ENCODE measurements around the gene LAMA3. TPM values are rescaled to one million over a fixed set of nuclear protein-coding genes. Genes with fewer than 3 reads are reported as not detected.

Gene LAMA3
- total RNA-seq, 3 donors from 2014 or later (not counting 1 experiment from before 2014, with no cell fraction given), result not detected

DNA sequence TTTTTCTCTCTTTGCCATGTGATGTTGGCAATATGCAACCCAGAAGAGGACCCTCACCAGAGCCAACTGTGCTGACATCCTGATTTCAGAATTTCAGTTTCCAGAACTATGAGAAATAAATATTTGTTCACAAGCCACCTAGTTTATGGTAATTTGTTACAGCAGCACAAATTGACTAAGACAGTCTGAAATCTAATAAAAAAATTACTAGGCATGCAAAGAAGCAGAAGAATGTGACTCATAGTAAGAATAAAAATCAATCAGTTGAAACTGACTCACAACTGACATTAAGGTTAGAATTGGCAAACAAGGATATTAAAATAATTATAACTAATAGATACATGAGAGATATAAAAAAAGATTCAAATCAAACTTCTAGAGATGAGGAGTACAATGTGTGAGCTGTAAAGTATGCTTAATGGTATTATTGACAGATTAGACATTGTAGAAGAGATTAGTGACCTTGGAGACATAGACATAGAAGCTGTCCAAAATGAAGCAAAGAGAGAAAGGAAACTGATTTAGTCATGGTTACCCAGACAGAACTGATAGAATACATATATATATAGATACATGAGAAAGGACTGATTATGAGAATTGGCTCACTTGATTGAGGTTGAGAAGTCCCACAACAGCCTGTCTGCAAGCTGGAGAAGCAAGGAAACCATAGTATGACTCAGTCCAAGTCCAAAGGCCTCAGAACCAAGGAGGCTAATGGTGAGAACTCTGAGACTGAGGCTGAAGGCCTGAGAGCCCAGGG lies 297.5 kb downstream of the LAMA3 start:
- Histone ChIP-seq H3K27me3 (ENCODE audit: control insufficient read depth, insufficient read depth, low read length) (no peaks in the 10 kb centered on the region), H3K4me1 (ENCODE audit: control insufficient read depth, insufficient read depth, low read length) (no peaks in the 10 kb centered on the region), H3K9me3 (ENCODE audit: control insufficient read depth, insufficient read depth, low read length) (no peaks in the 10 kb centered on the region), H3K27ac (ENCODE audit: low read length) (no peak overlapping the region), H3K36me3 (ENCODE audit: control insufficient read depth, insufficient read depth, low read length) (no peaks in the 10 kb centered on the region), H3K4me3 (ENCODE audit: low read length) (no peak overlapping the region)
- TF ChIP-seq, protein P1, sequence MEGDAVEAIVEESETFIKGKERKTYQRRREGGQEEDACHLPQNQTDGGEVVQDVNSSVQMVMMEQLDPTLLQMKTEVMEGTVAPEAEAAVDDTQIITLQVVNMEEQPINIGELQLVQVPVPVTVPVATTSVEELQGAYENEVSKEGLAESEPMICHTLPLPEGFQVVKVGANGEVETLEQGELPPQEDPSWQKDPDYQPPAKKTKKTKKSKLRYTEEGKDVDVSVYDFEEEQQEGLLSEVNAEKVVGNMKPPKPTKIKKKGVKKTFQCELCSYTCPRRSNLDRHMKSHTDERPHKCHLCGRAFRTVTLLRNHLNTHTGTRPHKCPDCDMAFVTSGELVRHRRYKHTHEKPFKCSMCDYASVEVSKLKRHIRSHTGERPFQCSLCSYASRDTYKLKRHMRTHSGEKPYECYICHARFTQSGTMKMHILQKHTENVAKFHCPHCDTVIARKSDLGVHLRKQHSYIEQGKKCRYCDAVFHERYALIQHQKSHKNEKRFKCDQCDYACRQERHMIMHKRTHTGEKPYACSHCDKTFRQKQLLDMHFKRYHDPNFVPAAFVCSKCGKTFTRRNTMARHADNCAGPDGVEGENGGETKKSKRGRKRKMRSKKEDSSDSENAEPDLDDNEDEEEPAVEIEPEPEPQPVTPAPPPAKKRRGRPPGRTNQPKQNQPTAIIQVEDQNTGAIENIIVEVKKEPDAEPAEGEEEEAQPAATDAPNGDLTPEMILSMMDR (IDR thresholded peaks at IDR 0.05), result no peak
- intact Hi-C loops (cut with micrococcal nuclease), result no loop called here
- Mint-ChIP-seq H3K4me1 (peaks cover 4 to 5% of the 10 kb centered on the region in 2 donors), H3K27ac (no peak overlapping the region), H3K4me3 (no peak overlapping the region), H3K27me3 (ENCODE audit: low read depth in 2 of 2) (peaks cover 3 to 11% of the 10 kb centered on the region in 2 donors), H3K9me3 (no peaks in the 10 kb centered on the region), H3K36me3 (no peaks in the 10 kb centered on the region)
- DNase-seq (no peak), ATAC-seq (no peak)

DNA sequence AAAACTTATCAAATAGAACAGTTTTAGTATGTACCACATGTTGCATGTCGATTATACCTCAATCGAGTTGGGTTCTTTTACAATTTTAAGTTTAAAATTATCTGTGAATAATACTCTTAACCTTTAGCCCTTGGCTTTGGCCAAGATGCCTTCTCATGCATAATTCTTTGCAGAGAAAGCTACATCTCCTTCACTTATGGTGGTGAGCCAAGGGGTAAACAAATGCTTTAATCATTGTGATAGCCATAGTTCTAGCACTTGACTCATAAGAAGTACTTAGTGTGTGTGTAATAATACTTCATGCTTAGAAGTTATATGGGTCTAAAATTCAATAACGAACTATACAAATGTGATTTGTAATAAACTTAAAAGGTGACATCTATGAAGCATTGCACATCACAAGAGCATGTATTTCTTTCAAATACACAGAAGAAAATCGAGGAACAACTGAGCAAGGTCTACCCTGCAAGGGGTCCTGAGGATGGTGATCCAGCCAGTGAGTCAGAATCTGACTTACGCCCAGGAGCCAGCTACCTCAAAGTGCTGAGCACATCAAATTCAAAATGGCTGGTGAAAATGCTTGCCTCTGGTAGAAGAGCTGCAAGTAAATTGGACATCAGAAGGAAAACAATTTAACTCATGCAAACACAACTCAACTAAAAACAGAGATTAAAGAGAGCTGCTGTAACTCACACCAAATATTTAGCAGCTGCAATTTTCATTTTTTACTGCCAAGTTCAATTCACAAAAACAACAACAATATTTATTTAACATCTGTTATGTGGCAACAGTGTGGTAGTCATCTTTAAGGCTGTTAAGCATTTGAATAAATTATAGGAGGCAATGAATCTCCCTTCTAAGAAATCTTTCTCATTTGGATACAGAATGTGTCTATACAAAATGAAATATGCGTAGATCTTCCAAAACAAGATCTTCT lies 301.5 kb downstream of the LAMA3 start:
- Histone ChIP-seq H3K9me3 (ENCODE audit: control insufficient read depth, insufficient read depth, low read length) (no peaks in the 10 kb centered on the region), H3K4me3 (ENCODE audit: low read length) (no peak overlapping the region), H3K27ac (ENCODE audit: low read length) (no peak overlapping the region), H3K27me3 (ENCODE audit: control insufficient read depth, insufficient read depth, low read length) (no peaks in the 10 kb centered on the region), H3K36me3 (ENCODE audit: control insufficient read depth, insufficient read depth, low read length) (no peaks in the 10 kb centered on the region), H3K4me1 (ENCODE audit: control insufficient read depth, insufficient read depth, low read length) (peaks cover 14% of the 10 kb centered on the region)
- 92% methylated on average over 3 of the region's 6 CpGs for WGBS (ENCODE audit: insufficient coverage)
- Mint-ChIP-seq H3K9me3 (no peaks in the 10 kb centered on the region), H3K4me3 (no peak overlapping the region), H3K4me1 (peaks cover 26 to 28% of the 10 kb centered on the region in 2 donors), H3K36me3 (no peaks in the 10 kb centered on the region), H3K27ac (peak overlapping the region in 1 of 2 donors; percentile 53), H3K27me3 (ENCODE audit: low read depth in 2 of 2) (peaks cover 0 to 3% of the 10 kb centered on the region in 2 donors)
- TF ChIP-seq, protein P1 (IDR thresholded peaks at IDR 0.05), result no peak
- intact Hi-C loops (cut with micrococcal nuclease), result no loop called here
- no peak for ATAC-seq
- DNase-seq, result no peak

DNA sequence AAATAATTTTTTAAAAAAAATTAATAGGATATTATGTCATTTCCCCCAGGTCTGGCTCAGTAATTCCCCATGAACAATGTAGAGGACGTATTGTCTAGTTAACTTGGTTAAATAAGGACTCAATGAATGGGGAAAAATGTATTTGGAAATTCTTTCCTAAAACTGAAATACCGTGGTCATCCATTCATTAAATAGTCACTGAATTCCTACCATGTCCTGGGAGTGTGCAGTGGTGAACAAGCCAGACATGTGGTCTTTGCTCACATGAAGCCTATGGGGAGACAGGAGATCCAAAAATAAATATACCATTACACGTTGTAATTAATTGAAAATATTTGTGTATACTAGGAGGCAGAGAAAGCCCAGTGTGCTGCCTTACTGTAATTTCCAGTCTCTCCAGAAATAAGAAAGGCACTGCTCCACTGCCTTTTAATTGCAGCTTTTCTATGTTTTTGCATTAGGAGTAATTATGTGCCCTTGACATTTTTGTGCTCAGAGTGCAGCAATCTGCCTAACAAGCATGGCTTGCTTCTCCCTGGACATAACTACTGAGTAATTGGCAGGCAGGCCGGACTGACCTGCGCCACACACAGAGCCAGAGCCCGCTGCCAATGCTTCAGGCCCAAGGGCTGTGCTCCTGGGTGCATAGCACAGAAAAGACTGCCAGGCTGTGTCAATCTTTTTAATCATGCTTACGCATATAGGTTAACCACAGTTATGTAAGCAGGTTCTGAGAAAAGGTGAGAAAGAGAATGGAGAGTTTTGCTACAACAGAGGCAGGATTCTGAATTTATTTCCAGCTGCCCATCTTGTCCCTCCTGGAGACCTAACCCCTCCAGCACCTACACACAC lies 303.1 kb downstream of the LAMA3 start:
- Histone ChIP-seq H3K9me3 (ENCODE audit: control insufficient read depth, insufficient read depth, low read length) (no peaks in the 10 kb centered on the region), H3K4me3 (ENCODE audit: low read length) (peak overlapping the region; percentile 25), H3K27ac (ENCODE audit: low read length) (peak overlapping the region; percentile 72), H3K4me1 (ENCODE audit: control insufficient read depth, insufficient read depth, low read length) (peaks cover 14% of the 10 kb centered on the region), H3K27me3 (ENCODE audit: control insufficient read depth, insufficient read depth, low read length) (no peaks in the 10 kb centered on the region), H3K36me3 (ENCODE audit: control insufficient read depth, insufficient read depth, low read length) (no peaks in the 10 kb centered on the region)
- Mint-ChIP-seq H3K4me3 (no peak overlapping the region), H3K27ac (peak overlapping the region; percentile 64 to 81), H3K36me3 (no peaks in the 10 kb centered on the region), H3K9me3 (no peaks in the 10 kb centered on the region), H3K4me1 (peaks cover 26 to 28% of the 10 kb centered on the region in 2 donors), H3K27me3 (ENCODE audit: low read depth in 2 of 2) (no peaks in the 10 kb centered on the region)
- DNase-seq, result peak in 1 of 2 donors; percentile 86
- ATAC-seq, result peak; percentile 80 to 94 (median 84)
- intact Hi-C loops (cut with micrococcal nuclease), result loop anchor here (2.0 kb wide), 1 partner anchor 22 kb away; the partner anchor contains the start of gene TTC39C
- TF ChIP-seq, protein P1 (IDR thresholded peaks at IDR 0.05), result no peak
- WGBS (ENCODE audit: insufficient coverage), result 71% methylated on average over 6 of the region's 7 CpGs

Data from natural killer cell (primary cell).